Measurements from ENCODE around the gene COPA.
A peak's percentile ranks its signal among the peaks of the same experiment; 100 is the strongest.
"Not testable (repeated sequence)": the region's sequence is repeated elsewhere in the genome, so short reads cannot be mapped to it uniquely, and the experiment has no call there.

The COPA gene

GRCh38 chr1:160328184-160328583 is 14.9 kb downstream of the COPA start:
- DNase-seq: peak in 15 of 56 donors; percentile 5 to 58 (median 29)

GRCh38 chr1:160326418-160326817 is 16.6 kb downstream of the COPA start:
- DNase-seq: no peak

GRCh38 chr1:160325252-160325651 is 17.8 kb downstream of the COPA start:
- DNase-seq: no peak

- no peak for DNase-seq
Observed at GRCh38 chr1:160322831-160323230, 20.2 kb downstream of the COPA start.

GRCh38 chr1:160315359-160315758 is 27.7 kb downstream of the COPA start:
- no peak for DNase-seq

GRCh38 chr1:160309571-160309970 is 33.5 kb downstream of the COPA start:
- DNase-seq: no peak

GRCh38 chr1:160309185-160309557 is 33.9 kb downstream of the COPA start:
- no peak for DNase-seq

GRCh38 chr1:160308451-160309184 is 34.4 kb downstream of the COPA start:
- no peak for DNase-seq

- DNase-seq: peak in 1 of 56 donors; percentile 7
Observed at GRCh38 chr1:160307118-160307791, 35.8 kb downstream of the COPA start.

GRCh38 chr1:160300173-160300572 is 42.9 kb downstream of the COPA start:
- DNase-seq: no peak

GRCh38 chr1:160296036-160296435 is 47.0 kb downstream of the COPA start:
- DNase-seq: no peak

GRCh38 chr1:160293020-160293968 is 49.8 kb downstream of the COPA start:
- no peak for DNase-seq

- peak in 46 of 56 donors; percentile 2 to 74 (median 30) for DNase-seq
Observed at GRCh38 chr1:160291248-160292220, 51.5 kb downstream of the COPA start.

- not testable (repeated sequence) for DNase-seq
Observed at GRCh38 chr1:160287769-160288168, 55.3 kb downstream of the COPA start.

GRCh38 chr1:160285506-160285905 is 57.5 kb downstream of the COPA start:
- peak in 1 of 56 donors; percentile 9 for DNase-seq

- DNase-seq: peak; percentile 26 to 96 (median 87)
Observed at GRCh38 chr1:160284782-160285344, 58.2 kb downstream of the COPA start, which contains the start of gene PEX19. PEX19 (minus strand) TSS chr1:160285133; CDS start chr1:160285124, 9 bp downstream.

- DNase-seq: peak in 2 of 56 donors; percentile 44 to 47
Observed at GRCh38 chr1:160284220-160284781, 58.7 kb downstream of the COPA start.

GRCh38 chr1:160282807-160283206 is 60.2 kb downstream of the COPA start:
- no peak for DNase-seq

GRCh38 chr1:160277987-160278386 is 65.1 kb downstream of the COPA start:
- no peak for DNase-seq

- DNase-seq: no peak
Observed at GRCh38 chr1:160277330-160277729, 65.7 kb downstream of the COPA start.

Data from amygdala (tissue), 56 donors.